Activated naive CD4-positive, alpha-beta T cell treated with Interleukin-2 at 50 U/mL for 16 hours (primary cell): ENCODE results near the gene SAMD7.

Source experiments
- DNase-seq: peaks from one replicate; pipeline ENCODE4 v3.0.0-alpha.2; 2020

The SAMD7 gene

DNA sequence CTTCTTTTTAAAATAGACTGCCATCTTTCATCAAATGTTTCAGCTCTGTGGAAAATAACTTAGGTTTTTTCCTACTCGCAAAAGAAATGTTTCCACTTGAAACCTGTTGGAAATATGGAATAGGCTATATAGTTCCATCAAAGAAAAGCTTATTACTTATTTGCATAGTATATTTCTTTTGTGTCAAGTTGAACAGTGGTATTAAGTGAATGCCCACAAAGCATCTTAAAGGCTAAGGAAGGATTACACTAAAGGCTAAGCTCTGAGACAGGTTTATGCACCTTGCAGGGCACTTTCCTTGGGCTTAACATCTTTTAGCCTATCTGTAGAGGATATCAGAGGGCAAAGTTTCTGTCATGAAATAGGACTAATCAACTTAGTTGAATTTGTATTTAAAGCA is at the start of gene SAMD7:
Gene SAMD7, plus strand, starts transcription at position 301 of the 400 bp plus-strand sequence. CDS start 7,927 bp downstream, outside the sequence.
- DNase-seq = no peak

DNA sequence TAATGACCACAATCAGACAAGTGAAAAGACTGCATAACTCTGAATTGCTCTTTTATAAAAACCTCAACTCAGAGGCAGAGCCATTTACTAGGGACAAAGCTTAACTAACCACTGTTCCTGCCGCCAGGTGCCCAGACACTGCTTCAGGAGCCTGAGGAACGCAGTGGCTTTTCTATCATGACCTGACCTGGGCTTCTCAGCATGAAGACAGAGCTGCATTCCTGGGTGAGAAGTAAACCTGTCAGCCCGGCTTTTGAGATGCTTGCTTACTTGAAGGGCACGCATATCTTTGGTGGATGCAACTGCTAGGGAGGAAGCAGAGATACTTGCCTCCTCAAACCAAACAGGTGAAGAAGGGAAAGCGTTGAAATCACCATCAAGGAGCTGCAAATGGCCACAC is 49.5 kb upstream of the SAMD7 start:
- no peak for DNase-seq

- peak; percentile 59 for DNase-seq
Observed at GRCh38 chr3:169863458-169863899, 47.9 kb upstream of the SAMD7 start.

GRCh38 chr3:169864270-169864669 is 47.1 kb upstream of the SAMD7 start:
- DNase-seq = no peak

DNA sequence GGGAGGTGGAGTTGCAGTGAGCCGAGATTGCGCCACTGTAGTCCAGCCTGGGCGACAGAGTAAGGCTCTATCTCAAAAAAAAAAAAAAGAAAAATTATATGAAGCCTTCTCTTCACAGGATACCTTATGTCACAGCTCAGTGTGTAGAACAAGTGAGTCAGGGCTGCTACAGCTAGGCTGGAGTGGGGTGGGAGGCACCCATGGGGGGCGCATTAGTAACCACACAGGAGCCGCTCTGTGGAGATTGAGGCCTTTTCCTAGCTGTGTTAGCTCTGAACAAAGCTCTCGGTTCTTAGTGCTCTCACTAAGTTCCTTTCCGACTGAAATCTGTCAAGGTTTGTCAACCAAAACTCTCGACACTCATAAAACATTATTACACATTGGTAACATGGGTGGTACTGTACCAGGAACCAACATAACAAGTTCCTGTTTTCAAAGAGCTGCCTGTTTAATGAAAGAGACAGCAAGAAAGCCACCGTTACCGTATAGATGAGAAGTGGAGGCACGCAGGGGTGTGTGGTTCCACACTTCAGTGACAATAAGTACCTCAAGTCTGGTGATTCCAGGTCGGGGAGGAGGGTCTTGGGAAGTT is 46.1 kb upstream of the SAMD7 start:
- no peak for DNase-seq

DNA sequence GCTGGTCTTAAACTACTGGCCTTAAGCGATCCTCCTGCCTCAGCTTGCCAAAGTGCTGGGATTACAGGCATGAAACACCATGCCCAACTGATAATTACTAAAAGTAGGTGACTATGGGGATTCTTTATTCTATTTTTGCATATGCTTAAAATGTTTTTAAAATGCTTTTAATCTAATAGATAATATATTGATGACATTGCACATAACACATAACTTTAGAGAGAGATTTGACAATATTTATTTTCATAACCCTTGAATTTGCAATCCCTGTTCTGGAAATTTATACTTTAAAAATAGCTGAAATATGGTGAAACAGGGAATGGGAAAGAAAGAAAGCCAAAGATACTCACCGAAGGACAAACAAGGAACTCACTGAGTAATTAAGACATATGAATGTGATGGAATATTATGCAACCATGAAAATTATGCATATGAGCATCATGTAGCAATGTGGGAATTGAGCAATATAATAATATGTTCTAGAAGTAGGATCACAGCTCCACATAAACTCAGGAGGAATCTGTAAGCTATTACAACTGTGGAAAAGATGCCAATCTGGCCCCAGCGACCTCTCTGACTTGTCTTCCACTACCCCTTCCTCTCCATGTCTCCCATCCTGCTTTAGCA is 43.7 kb upstream of the SAMD7 start:
- DNase-seq = no peak

DNA sequence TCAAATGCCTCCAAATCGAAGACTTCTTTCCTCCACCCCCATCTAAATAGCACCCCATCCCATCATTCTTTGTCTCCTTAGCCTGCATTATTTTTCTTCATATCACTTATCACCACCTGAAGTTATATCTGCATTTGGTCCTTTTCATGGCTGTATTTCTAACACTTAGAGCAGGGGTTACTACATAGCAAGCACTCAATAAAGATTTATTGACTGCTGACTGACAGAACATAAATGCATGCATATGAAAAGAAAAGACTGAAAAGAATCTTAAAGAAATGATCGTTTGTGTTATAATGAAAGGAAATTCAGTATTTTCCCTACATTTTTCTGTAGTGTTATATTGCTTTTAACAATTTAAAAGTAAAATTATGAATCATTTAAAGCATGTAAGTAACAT is 43.0 kb upstream of the SAMD7 start:
- no peak for DNase-seq

DNA sequence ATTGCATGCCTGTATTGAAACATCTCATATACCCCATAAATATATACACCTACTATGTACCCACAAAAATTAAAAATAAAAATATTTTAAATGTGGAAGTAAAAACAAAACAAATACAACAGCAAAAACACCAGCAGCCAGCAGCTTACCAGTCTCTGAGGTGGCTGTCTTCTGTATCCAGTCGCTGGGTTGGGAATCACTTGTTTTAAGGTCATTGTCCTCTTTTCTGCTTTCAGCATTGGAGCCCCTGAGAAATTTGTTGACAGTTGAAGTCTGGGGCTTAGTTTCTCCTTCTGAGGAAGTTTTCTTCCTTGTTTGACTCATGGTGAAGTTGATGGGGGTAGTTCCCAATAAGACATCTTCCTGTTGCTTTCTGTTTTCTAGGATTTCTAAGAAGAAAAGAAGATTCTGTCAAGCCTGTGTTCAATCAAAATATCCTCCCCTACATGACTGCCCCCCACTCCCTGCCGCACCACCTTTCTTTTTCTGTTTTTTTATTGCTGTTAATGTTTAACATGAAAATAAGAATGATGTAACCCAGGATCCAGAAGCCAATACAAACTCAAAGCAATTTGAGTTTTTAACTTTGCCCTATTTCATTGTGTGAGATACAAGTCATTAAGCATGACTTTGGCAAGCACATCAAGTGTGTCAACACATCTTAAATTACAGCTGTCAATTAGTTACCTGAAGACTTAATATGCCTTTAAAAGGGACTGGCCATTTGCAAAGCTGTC is 41.7 kb upstream of the SAMD7 start, which contains the start of gene LRRC31:
Gene LRRC31, minus strand, starts transcription at position 452 of the 737 bp plus-strand sequence. Its CDS starts 128 bp downstream, at position 324.
- DNase-seq = no peak

GRCh38 chr3:169871129-169871886 is 40.1 kb upstream of the SAMD7 start:
- DNase-seq = no peak

DNA sequence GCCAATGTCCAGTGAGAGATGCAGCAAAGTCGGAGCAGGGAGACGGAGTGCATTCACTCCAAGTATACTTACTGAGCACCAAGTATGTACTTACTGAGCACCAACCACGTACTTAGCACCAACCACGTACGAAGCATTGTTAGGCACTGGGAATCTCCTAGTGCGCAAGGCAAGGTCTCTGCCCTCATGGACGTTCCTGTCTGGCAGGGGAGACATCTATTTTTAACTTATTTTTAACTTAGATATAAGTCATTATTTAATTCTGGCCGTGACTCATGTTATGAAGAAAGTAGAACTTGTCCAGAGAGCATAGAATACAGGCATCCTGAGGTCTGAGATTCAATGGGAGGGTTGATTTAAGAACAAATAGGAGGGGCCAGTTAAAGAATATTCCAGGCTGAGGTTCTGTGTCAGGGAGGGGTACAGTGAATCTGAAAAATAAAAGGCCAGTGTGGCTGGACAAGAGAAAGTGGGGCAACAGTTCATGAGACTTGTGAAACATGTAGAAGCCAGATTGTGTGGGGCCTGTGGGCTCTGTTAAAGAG is 32.3 kb upstream of the SAMD7 start:
- DNase-seq = no peak

GRCh38 chr3:169879845-169880575 is 31.4 kb upstream of the SAMD7 start:
- DNase-seq = no peak

GRCh38 chr3:169880576-169881250 is 30.7 kb upstream of the SAMD7 start:
- DNase-seq = no peak

GRCh38 chr3:169886671-169887070 is 24.7 kb upstream of the SAMD7 start:
- DNase-seq = no peak

GRCh38 chr3:169891886-169892285 is 19.5 kb upstream of the SAMD7 start:
- DNase-seq = no peak

DNA sequence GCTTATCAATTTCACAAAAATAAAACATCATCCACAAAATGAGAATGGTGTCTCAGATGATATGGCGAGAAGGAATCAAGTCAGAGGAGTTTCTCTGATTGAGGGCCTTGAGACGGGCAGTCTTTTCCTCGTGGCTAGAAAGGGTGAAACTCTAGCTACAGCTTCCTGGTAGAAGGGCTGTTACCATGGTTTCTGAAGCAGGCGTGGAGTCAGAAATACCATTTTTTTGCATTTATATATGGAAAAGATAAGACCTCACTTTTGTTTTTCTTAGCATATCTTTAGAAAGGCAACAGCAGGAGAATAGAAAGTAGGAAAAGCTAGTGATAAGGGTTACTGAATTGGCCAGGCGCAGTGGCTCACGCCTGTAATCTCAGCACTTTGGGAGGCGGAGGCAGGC is 17.3 kb upstream of the SAMD7 start:
- DNase-seq = no peak

GRCh38 chr3:169895072-169895471 is 16.3 kb upstream of the SAMD7 start:
- no peak for DNase-seq

GRCh38 chr3:169897284-169897683 is 14.1 kb upstream of the SAMD7 start:
- DNase-seq = no peak

- no peak for DNase-seq
Observed at GRCh38 chr3:169901453-169901852, 9.9 kb upstream of the SAMD7 start.

- DNase-seq = no peak
Observed at GRCh38 chr3:169905404-169905803, 6.0 kb upstream of the SAMD7 start.

- no peak for DNase-seq
Observed at GRCh38 chr3:169907476-169907875, 3.9 kb upstream of the SAMD7 start.

GRCh38 chr3:169907944-169908343 is 3.4 kb upstream of the SAMD7 start:
- DNase-seq = no peak

GRCh38 chr3:169913323-169913722 is 2.0 kb downstream of the SAMD7 start:
- no peak for DNase-seq
